CD4-positive, alpha-beta T cell treated with Interleukin-17A for 4 hours (primary cell): ENCODE data around the gene CCDC27.

ENCODE experiments used
- DNase-seq: peaks from one replicate; pipeline ENCODE4 v3.0.0-alpha.2; 2020; ENCODE audit warnings: mixed read lengths

CCDC27 gene

DNA sequence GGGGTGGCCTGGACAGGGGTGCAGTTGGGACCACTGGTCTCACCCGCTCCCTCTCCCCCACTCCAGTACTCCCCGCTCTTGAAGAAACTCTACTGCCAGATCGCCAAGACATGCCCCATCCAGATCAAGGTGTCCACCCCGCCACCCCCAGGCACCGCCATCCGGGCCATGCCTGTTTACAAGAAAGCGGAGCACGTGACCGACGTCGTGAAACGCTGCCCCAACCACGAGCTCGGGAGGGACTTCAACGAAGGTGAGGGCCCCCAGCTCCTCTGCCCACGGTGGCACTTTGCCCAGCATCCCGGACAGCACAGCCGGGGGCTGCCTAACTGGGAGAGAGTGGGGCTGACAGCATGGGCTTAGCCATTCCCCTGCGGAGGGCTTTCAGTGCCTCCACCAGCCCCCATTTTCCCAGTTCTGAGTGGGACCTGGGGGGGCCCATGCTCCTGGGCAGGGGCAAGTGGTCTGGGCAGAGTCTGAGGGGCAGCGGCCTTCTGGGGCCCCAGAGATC lies 30.2 kb upstream of the CCDC27 start:
- DNase-seq: no peak

DNA sequence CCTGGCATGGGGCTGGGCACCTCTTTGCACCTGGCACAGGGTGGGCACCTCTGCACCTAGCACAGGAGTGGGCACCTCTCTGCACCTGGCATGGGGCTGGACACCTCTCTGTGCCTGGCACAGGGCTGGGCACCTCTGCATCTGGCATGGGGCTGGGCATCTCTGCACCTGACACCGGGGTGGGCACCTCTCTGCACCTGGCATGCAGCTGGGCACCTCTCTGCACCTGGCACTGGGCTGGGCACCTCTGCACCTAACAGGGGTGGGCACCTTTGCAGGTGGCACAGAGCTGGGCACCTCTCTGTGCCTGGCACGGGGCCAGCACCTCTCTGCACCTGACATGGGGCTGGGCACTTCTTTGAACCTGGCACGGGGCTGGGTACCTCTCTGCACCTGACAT lies 29.4 kb upstream of the CCDC27 start:
- DNase-seq: no peak

DNA sequence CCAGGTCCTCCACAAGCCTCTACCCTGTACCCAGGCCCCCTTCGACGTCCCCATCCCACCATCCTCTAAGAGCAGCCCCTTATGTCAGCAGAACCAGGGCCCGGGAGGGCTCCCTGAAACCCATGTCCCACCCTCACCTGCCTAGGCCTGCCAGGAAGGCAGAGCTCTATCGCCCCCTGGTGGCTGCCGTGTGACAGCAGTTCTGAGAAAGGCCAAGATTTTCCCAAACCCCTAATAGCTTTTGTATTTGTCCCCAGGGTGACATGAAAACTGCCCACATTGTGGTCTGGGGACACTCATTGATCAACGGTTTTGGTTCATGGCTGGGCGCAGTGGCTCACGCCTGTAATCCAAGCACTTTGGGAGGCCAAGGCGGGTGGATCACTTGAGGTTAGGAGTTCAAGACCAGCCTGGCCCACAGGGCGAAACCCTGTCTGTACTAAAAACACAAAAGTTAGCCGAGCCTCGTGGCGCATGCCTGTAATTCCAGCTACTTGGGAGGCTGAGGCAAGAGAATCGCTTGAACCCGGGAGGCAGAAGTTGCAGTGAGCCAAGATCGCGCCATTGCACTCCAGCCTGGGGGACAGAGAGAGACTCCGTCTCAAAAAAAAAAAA lies 27.7 kb upstream of the CCDC27 start:
- peak; percentile 88 for DNase-seq

DNA sequence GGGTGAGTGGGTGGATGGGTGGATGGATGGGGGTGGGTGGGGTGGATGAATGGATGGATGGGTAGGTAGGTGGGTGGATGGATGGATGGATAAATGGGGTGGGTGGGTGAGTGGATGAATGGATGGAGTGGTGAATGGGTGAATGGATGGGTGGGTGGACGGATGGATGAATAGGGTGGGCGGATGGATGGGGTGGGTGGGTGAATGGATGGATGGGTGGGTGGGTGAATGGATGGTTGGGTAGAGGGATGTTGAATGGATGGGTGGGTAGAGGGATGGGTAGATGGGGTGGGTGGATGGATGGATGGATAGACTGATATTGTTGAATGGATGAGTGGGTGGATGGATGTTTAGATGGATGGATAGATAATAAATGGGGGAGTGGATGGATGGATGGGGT lies 26.9 kb upstream of the CCDC27 start:
- DNase-seq: no peak

DNA sequence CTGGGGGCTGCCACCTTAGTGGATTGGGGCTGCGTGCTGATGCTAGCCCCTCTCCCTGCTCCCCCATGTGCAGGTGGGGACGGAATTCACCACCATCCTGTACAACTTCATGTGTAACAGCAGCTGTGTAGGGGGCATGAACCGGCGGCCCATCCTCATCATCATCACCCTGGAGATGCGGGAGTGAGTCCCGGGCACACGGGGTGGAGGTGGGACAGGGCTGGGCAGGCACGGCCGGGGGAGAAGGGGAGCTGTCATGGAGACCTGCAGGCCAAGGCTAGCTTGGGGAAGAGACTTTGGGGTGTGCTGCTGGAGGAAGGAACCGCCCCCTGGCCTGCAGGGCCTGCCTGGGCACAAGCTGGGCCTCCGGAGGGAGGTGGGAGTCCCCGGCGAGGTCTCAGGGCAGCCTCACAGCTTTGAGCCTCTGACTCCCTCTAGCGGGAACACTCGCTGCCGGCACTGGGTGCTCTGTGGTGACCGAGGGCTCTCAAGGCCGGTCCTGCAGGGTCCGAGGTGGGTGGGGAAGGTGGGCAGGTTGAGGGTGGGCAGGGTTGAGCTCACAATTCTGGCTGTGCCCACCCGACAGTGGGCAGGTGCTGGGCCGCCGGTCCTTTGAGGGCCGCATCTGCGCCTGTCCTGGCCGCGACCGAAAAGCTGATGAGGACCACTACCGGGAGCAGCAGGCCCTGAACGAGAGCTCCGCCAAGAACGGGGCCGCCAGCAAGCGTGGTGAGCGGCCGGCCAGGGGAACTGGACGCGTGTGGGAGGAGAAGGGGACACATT lies 25.0 kb upstream of the CCDC27 start:
- no peak for DNase-seq

DNA sequence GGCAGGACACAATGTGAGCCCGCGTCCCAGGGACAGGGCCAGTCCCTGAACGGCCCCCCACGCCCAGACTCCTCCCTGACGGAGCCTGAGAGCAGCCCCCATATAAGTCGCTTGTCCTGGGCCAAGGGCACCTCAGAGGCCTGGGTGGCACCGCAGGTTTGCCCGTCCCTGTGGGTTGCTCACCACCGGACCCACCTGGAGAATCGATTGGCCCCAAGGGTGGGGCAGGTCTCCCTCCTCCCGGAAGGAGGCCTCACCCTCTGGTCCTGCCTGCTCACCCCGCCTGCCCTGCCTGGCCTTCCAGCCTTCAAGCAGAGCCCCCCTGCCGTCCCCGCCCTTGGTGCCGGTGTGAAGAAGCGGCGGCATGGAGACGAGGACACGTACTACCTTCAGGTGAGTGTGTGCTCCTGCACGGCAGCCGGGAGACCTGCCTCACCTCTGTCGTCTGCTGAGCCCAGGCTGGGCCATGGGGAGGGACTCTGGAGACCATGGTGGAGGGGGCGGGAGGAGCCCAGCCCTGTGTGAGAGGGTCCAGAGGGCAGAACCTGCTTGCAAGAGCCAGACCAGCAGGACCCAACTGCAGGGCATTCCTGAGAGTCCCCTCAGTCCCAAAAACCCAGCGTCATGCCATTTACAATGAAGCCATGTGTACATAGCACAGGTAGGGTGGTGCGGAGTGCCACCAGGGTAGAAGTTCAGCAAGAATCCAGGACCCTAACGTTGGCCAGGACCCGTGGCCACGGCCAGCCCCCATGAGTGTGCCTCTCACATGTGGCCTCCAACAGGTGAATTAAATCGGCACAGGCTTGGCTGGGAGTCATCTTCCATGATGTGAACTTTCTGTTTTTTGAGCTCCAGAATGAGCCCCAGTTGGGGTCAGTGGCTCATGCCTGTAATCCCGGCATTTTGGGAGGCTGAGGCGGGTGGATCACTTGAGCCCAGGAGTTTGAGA lies 24.1 kb upstream of the CCDC27 start:
- DNase-seq: no peak

DNA sequence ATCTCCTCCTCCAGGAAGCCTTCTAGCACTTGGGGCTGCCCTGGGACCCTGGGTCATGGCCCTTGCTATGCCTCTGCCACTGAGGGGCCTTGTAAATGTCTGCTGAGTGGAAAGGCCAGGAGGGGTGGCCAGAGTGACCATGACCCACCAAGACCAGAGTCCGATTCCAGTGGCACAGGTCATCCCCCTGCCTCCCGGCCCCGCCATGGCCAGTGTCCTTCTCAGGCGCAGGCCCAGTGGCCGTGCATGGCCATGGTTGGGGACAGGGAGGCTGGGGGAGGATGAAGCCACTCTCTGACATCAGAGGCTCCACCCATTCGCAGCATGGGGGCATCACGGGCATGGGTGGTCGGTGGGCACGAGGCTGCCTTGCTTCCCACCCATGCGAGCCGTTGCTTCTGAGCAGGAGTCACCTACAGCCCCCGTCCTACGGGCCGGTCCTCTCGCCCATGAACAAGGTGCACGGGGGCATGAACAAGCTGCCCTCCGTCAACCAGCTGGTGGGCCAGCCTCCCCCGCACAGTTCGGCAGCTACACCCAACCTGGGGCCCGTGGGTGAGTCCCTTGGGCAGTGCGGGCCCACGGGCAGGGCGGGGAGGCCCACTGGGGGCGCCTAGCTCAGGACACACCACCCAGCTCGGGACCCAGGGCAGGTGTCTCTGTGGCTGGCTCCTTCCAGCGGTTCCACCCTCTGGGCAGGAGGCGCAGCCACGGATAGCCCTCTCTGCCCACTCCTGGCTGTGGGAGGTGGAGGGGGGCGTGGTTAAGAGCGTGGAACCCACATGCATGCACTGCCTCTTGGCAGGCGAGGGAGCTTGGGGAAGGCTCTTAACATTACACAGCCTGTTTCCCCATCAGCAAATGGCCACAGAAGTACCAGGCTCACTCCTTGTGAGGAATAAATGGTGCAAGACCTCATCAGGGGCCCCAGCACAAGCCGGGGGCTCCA lies 22.4 kb upstream of the CCDC27 start:
- no peak for DNase-seq

DNA sequence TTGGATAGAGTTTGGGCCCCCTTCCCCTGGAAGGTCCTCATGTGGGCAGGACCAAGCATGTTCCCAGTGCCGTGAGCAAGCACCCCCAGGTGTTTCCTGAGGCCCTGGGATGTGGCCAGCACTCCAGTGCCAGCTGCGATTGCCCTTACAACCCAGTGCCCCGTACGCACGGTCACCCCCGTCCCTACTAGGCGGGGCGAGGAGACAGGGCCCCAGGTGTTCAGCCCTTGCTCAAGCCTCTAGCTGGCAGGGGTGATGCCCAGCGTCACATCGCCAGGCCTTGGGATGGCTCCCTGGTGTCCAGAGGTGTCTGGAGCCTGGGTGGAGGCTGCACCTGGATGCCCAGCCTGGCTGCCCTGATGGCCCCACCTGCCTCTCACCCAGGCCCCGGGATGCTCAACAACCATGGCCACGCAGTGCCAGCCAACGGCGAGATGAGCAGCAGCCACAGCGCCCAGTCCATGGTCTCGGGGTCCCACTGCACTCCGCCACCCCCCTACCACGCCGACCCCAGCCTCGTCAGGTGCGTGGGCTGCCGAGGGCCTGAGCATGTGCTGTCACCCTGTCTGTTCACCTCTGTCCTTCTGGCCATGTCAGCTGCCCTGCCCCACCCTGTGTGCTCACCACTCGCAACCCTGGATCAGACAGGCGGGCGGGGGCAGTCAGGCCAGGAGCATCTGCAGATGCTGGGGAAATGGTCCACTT lies 21.6 kb upstream of the CCDC27 start:
- no peak for DNase-seq

DNA sequence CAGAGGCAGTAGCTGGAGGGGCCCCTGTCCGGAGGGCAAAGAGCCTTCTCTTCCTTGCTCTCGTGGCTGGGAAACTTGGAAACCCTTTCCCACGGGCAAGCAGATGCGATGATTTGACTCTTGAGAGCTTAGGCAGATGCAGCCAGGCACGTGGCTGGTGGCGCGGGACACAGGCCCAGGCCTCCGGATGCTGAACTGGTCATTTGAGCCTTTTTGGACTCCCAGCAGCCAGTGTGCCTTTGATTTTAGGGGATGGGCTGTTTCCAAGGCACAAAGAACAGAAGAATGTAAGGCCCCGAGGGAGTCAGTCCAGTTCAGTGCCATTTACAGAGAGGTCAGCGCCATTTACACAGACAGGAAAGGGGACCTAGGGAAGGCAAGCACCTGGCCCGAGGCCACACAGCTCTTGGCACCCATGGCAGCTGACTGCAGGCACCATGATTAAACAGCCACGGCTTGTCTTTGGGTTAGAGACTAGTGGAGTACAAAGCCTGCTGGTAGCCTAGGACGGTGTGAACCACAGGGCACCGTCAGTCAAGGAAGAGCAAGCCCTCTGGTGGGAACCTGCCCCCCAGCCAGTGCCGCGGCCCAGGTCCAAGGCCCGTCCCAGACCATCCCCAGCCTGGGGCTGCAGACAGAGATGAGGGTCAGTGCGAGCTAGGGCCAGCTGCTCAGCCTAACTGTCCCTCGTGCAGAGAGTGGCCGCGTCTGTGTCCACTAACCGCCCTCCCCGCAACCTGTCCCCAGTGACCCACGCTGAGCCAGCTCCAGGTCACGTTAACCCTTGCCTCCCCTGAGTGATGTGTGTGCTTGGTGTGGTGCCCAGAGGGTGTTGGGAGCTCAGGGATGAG lies 20.4 kb upstream of the CCDC27 start:
- no peak for DNase-seq

DNA sequence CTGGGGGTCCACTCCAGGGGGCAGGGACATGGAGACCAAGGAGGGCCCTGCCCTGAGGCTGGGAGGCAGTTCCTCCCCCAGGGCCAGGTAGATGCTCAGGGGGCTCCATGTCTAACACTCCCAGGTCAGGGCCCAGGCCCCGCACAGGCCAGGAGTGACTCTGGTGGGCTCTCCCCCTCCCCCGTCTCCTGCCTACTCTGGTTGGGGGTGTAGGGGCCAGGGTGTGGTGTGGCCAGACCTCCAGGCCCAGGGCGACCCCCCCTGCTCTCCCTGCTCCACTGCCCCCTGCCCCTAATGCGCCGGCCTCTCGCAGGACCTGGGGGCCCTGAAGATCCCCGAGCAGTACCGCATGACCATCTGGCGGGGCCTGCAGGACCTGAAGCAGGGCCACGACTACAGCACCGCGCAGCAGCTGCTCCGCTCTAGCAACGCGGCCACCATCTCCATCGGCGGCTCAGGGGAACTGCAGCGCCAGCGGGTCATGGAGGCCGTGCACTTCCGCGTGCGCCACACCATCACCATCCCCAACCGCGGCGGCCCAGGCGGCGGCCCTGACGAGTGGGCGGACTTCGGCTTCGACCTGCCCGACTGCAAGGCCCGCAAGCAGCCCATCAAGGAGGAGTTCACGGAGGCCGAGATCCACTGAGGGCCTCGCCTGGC lies 19.7 kb upstream of the CCDC27 start:
- no peak for DNase-seq

DNA sequence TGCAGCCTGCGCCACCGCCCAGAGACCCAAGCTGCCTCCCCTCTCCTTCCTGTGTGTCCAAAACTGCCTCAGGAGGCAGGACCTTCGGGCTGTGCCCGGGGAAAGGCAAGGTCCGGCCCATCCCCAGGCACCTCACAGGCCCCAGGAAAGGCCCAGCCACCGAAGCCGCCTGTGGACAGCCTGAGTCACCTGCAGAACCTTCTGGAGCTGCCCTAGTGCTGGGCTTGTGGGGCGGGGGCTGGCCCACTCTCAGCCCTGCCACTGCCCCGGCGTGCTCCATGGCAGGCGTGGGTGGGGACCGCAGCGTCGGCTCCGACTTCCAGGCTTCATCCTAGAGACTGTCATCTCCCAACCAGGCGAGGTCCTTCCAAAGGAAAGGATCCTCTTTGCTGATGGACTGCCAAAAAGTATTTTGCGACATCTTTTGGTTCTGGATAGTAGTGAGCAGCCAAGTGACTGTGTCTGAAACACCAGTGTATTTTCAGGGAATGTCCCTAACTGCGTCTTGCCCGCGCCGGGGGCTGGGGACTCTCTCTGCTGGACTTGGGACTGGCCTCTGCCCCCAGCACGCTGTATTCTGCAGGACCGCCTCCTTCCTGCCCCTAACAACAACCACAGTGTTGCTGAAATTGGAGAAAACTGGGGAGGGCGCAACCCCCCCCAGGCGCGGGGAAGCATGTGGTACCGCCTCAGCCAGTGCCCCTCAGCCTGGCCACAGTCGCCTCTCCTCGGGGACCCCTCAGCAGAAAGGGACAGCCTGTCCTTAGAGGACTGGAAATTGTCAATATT lies 19.0 kb upstream of the CCDC27 start:
- DNase-seq: no peak

DNA sequence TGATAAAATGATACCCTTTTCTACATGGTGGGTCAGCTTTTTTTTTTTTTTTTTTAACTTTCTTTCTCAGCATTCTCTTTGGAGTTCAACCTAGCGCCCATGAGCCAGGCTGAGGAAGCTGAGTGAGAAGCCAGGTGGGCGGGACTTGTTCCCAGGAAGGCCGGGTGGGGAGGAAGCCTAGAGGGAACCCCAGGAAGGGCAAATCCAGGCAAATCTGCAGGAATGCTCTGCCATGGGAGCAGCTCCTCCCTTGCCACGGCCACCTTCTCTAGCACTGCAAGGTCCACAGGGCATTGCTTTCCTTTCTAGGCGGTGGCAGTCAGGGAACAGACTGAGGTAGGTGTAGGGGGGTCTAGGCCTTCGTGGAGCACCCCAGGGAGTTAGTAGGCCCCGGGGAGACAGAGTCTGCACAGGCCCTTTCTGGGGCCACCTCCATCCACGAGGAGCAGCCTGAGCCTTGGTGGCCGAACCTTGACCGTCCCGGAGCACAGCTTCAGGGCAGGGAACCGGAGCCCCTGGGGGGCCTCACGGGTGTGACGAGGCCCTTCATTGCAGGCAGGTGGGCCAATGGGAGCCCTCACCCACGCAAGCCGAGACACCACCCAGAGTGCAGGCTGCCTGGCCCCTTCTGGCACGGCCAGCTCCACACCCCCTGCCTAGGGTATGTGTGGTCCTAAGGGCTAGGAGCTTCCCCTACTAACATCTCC lies 18.2 kb upstream of the CCDC27 start:
- no peak for DNase-seq

DNA sequence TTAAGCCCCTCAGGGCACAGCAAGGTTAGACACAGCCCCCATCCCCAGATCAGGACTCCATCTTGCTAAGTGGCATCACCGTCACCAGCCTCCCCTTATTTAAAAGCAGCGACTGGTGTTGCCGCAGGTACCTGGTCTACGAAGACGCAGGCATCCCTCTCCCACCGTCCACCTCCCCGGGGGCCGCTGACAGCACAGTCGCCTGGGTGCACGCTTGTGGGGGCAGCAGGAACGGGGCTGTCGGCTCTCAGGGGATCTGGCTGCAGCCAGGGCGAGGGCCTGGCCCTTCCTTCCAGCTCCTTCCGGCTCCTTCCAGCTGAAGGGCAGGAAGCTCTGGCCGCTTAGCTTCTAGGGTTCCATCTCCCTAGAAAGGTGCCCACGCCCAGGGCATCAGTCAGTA lies 17.6 kb upstream of the CCDC27 start:
- DNase-seq: no peak

DNA sequence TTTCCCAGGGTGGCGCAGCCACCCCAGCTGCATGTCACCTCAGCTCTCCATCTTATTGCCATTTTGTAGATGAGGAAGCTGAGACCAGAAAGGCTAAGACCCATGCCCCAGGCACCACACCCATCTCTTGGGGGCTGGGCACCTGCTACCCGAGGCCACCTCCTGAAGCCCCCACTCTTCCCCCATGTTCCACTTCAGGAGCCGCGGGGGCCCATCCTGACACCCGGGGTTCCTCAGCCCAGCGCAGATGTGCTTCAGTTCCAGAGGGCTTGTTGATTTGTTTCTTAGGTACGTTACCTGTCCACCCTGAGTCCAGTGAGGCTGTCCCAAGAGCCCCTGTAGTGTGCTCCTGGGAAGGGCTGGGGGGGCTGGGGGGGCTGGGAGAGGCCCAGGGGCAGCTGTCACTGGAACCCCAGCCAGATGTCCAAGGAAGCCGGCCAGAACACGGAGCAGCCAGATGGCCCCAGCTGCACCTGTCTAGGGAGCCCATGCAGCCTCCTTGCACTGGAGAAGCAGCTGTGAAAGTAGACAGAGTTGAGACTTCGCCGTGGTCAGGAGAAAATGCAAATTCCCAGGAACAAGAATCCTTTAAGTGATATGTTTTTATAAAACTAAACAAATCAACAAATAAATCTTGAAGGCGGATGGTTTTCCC lies 17.1 kb upstream of the CCDC27 start:
- no peak for DNase-seq

DNA sequence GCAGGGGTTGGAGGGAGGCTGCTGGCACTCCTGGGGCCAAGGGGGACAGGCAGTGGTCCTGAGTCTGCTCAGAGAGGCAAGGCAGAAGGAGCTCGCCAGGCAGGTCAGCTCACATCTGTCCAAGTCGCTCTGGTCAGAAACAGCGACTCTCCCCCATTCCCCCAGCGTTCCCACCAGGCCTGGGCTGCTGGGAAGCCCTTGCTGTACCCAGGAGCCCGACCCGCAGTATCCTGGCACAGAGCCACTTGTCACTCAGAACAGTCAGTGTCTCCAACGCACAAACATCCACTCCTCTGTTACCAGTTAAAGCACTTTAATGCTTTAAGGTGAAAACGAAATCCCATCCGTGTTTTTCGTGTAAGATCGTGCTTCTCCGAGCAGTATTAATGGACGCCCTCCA lies 16.6 kb upstream of the CCDC27 start:
- DNase-seq: no peak

DNA sequence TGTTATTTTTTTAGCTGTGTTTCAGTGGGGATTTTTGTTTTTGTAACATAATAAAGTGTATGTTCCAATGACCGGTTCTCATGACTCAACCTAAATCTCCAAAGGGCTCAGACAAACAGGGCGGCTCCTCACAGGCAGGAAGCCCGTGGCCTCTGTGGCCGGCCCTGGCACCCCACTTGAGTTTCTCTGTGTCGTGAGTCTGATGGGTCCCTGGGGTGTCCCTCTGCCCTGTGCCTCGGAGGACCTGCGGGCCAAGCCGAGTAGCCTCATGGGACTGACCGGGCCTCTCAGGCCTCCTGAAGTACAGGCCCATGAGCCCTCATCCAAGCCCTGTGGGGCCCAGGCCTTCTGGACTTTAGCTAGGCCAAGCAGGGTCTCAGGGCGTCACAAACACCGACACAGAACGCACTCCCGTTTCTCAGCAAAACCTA lies 16.1 kb upstream of the CCDC27 start:
- no peak for DNase-seq

DNA sequence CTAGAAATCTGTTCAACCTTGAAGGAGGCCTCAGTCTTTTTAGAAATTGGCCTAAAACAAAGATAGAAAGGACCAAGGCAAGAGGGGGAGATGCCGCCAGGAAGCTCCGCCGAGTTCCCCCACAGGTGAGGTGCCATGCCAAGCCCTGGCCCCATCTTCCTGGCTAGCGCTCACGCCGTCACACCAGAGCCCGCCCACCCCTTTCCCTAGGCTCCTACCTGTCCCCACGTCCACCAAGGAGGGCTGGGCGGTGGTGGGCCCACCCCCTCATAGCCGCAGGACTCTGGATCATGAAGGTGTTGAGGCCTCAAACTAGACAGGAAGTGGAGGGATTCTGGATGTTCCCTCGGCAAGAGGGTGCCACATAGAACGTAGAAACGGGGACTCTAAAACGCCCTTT lies 15.5 kb upstream of the CCDC27 start:
- no peak for DNase-seq

DNA sequence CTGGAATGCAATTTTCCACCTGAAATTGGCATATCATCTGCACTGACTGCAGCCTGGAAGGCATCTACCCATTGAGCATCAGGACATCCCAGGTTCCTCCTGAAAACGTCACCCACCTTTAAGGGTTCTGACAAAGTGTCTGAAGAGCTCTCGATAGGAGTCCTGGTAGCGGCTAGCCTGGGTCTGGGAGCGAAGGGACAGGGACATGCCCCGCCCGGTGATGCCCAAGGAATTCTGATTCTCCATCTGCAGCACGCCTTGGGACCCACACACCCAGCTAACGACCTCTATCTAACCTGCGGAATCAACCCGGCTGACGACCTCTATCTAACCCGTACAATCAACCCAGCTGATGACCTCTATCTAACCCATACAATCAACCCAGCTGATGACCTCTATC lies 13.3 kb upstream of the CCDC27 start:
- no peak for DNase-seq
